ENCODE results near the gene NETO2.
"Not testable (repeated sequence)": the region's sequence is repeated elsewhere in the genome, so short reads cannot be mapped to it uniquely, and the experiment has no call there.

NETO2 gene

GRCh38 chr16:47134550-47134949 is 9.2 kb downstream of the NETO2 start:
- no peak for FAIRE-seq

GRCh38 chr16:47132308-47132707 is 11.4 kb downstream of the NETO2 start:
- FAIRE-seq, result no peak

GRCh38 chr16:47129755-47130435 is 13.8 kb downstream of the NETO2 start:
- FAIRE-seq, result no peak

GRCh38 chr16:47127541-47127940 is 16.2 kb downstream of the NETO2 start:
- FAIRE-seq, result no peak

- no peak for FAIRE-seq
Observed at GRCh38 chr16:47125757-47126156, 18.0 kb downstream of the NETO2 start.

- no peak for FAIRE-seq
Observed at GRCh38 chr16:47113130-47113529, 30.6 kb downstream of the NETO2 start.

- no peak for FAIRE-seq
Observed at GRCh38 chr16:47110939-47111338, 32.8 kb downstream of the NETO2 start.

GRCh38 chr16:47109361-47109760 is 34.4 kb downstream of the NETO2 start:
- FAIRE-seq, result no peak

GRCh38 chr16:47102921-47103320 is 40.8 kb downstream of the NETO2 start:
- FAIRE-seq, result not testable (repeated sequence)

GRCh38 chr16:47097154-47097553 is 46.6 kb downstream of the NETO2 start:
- FAIRE-seq, result not testable (repeated sequence)

GRCh38 chr16:47096297-47096696 is 47.4 kb downstream of the NETO2 start:
- FAIRE-seq, result no peak

GRCh38 chr16:47084198-47084597 is 59.5 kb downstream of the NETO2 start:
- no peak for FAIRE-seq

GRCh38 chr16:47082099-47082865 is 61.5 kb downstream of the NETO2 start:
- no peak for FAIRE-seq

- FAIRE-seq, result peak; percentile 87
Observed at GRCh38 chr16:47081115-47081514, 62.6 kb downstream of the NETO2 start.

GRCh38 chr16:47079860-47080259 is 63.9 kb downstream of the NETO2 start:
- FAIRE-seq, result no peak

GRCh38 chr16:47073223-47074155 is 70.3 kb downstream of the NETO2 start:
- no peak for FAIRE-seq

GRCh38 chr16:47072158-47072557 is 71.6 kb downstream of the NETO2 start:
- no peak for FAIRE-seq

- FAIRE-seq, result no peak
Observed at GRCh38 chr16:47069841-47070584, 73.7 kb downstream of the NETO2 start.

GRCh38 chr16:47069313-47069712 is 74.4 kb downstream of the NETO2 start:
- FAIRE-seq, result no peak

- FAIRE-seq, result no peak
Observed at GRCh38 chr16:47067203-47067602, 76.5 kb downstream of the NETO2 start.

- FAIRE-seq, result no peak
Observed at GRCh38 chr16:47065766-47066688, 77.7 kb downstream of the NETO2 start.

Measured in colon (tissue), 2 donors.